ENCODE measurements around the gene EDA2R.

DNA sequence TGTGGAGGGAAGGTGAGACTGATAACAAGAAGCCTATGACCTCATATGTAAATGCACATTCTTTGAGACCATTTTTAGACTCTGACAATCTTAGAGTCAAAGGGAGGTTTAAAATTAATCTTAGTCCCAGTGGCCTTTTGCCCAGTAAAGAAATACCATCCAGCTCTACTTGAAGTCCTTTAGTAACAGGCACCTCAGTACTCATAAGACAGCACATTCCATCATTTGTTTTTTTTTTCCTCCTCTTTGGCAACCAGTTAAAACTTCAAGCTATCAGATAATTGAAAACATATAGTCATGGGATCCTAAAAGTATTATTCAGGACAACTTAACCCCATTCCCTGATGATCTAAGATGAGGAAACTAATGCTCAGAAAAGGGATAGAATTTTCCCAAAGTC lies 4.6 kb downstream of the EDA2R start:
- TF ChIP-seq, protein P1, sequence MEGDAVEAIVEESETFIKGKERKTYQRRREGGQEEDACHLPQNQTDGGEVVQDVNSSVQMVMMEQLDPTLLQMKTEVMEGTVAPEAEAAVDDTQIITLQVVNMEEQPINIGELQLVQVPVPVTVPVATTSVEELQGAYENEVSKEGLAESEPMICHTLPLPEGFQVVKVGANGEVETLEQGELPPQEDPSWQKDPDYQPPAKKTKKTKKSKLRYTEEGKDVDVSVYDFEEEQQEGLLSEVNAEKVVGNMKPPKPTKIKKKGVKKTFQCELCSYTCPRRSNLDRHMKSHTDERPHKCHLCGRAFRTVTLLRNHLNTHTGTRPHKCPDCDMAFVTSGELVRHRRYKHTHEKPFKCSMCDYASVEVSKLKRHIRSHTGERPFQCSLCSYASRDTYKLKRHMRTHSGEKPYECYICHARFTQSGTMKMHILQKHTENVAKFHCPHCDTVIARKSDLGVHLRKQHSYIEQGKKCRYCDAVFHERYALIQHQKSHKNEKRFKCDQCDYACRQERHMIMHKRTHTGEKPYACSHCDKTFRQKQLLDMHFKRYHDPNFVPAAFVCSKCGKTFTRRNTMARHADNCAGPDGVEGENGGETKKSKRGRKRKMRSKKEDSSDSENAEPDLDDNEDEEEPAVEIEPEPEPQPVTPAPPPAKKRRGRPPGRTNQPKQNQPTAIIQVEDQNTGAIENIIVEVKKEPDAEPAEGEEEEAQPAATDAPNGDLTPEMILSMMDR (optimal IDR thresholded peaks at IDR 0.05 in 1 of 3, IDR thresholded peaks at IDR 0.05 in 1 of 3, conservative IDR thresholded peaks at IDR 0.05 in 1 of 3; ENCODE audit: extremely low read depth in 1 of 3, insufficient read depth in 2 of 3, low read length in 3 of 3) = no peak
- TF ChIP-seq EZH2 (IDR thresholded peaks at IDR 0.05; ENCODE audit: low read length) = no peak
